ENCODE measurements around the gene EAF2.

The EAF2 gene

GRCh38 chr3:121871430-121871829 is 36.4 kb downstream of the EAF2 start:
- H3K27ac ChIP-seq (ENCODE audit: low read depth, low read length, poor library complexity, severe bottlenecking): no peak overlapping the region
- no peaks in the 10 kb centered on the region for H3K79me2 ChIP-seq (ENCODE audit: insufficient read depth, low read length)
- H3K9me2 ChIP-seq (ENCODE audit: low read depth, low read length): no peaks in the 10 kb centered on the region
- no peak overlapping the region for H3K9ac ChIP-seq (ENCODE audit: low read length)
- H3K4me3 ChIP-seq (ENCODE audit: low read depth, low read length, poor library complexity, severe bottlenecking): no peak overlapping the region
- H4K20me1 ChIP-seq (ENCODE audit: insufficient read depth, low read length): no peaks in the 10 kb centered on the region
- H3K4me2 ChIP-seq (ENCODE audit: low read length): no peak overlapping the region
- H3K36me3 ChIP-seq (ENCODE audit: insufficient read depth, low read length): peaks cover 25% of the 10 kb centered on the region
- no peaks in the 10 kb centered on the region for H3K4me1 ChIP-seq (ENCODE audit: insufficient read depth, low read length, severe bottlenecking)
- no peak for TF ChIP-seq CTCF (IDR thresholded peaks at IDR 0.05; ENCODE audit: low read length)
- no peak for TF ChIP-seq EZH2 (IDR thresholded peaks at IDR 0.05; ENCODE audit: borderline replicate concordance, low read length)
- H3F3A ChIP-seq (ENCODE audit: insufficient read depth, low read length): 0 out of 2 replicates have a peak, but pooled peaks cover 8% of the 10 kb centered on the region
- no peaks in the 10 kb centered on the region for H3K9me3 ChIP-seq (ENCODE audit: low read length)
- H2AFZ ChIP-seq (ENCODE audit: low read length): no peak overlapping the region
- no peaks in the 10 kb centered on the region for H3K27me3 ChIP-seq (ENCODE audit: insufficient read depth, low read length)

- Histone ChIP-seq H3K9ac (ENCODE audit: low read length) (no peak overlapping the region), H3K4me3 (ENCODE audit: low read depth, low read length, poor library complexity, severe bottlenecking) (no peak overlapping the region), H3K36me3 (ENCODE audit: insufficient read depth, low read length) (peaks cover 14% of the 10 kb centered on the region), H3K4me1 (ENCODE audit: insufficient read depth, low read length, severe bottlenecking) (no peaks in the 10 kb centered on the region), H3K27ac (ENCODE audit: low read depth, low read length, poor library complexity, severe bottlenecking) (no peak overlapping the region), H3K9me2 (ENCODE audit: low read depth, low read length) (no peaks in the 10 kb centered on the region), H3K9me3 (ENCODE audit: low read length) (no peaks in the 10 kb centered on the region), H3F3A (ENCODE audit: insufficient read depth, low read length) (0 out of 2 replicates have a peak, but pooled peaks cover 11% of the 10 kb centered on the region), H2AFZ (ENCODE audit: low read length) (no peak overlapping the region), H3K79me2 (ENCODE audit: insufficient read depth, low read length) (no peaks in the 10 kb centered on the region), H3K4me2 (ENCODE audit: low read length) (no peak overlapping the region), H3K27me3 (ENCODE audit: insufficient read depth, low read length) (no peaks in the 10 kb centered on the region), H4K20me1 (ENCODE audit: insufficient read depth, low read length) (no peaks in the 10 kb centered on the region)
- no peak for TF ChIP-seq EZH2 (IDR thresholded peaks at IDR 0.05; ENCODE audit: borderline replicate concordance, low read length)
These were observed 43.4 kb downstream of the EAF2 start for GRCh38 chr3:121878411-121878810.

GRCh38 chr3:121883507-121883906 is 48.5 kb downstream of the EAF2 start:
- Histone ChIP-seq H3K9me2 (ENCODE audit: low read depth, low read length) (no peaks in the 10 kb centered on the region), H3F3A (ENCODE audit: insufficient read depth, low read length) (no peaks in the 10 kb centered on the region), H3K27ac (ENCODE audit: low read depth, low read length, poor library complexity, severe bottlenecking) (no peak overlapping the region), H3K4me2 (ENCODE audit: low read length) (no peak overlapping the region), H3K9ac (ENCODE audit: low read length) (no peak overlapping the region), H3K4me1 (ENCODE audit: insufficient read depth, low read length, severe bottlenecking) (no peaks in the 10 kb centered on the region), H3K79me2 (ENCODE audit: insufficient read depth, low read length) (no peaks in the 10 kb centered on the region), H3K27me3 (ENCODE audit: insufficient read depth, low read length) (no peaks in the 10 kb centered on the region), H3K9me3 (ENCODE audit: low read length) (no peaks in the 10 kb centered on the region), H4K20me1 (ENCODE audit: insufficient read depth, low read length) (no peaks in the 10 kb centered on the region), H3K4me3 (ENCODE audit: low read depth, low read length, poor library complexity, severe bottlenecking) (no peak overlapping the region), H3K36me3 (ENCODE audit: insufficient read depth, low read length) (peaks cover 17% of the 10 kb centered on the region; the same call in 1 of the 2 replicates), H2AFZ (ENCODE audit: low read length) (no peak overlapping the region)
- peak; percentile 66 for TF ChIP-seq CTCF (IDR thresholded peaks at IDR 0.05; ENCODE audit: low read length)
- TF ChIP-seq EZH2 (IDR thresholded peaks at IDR 0.05; ENCODE audit: borderline replicate concordance, low read length): no peak

- no peaks in the 10 kb centered on the region for H3K9me3 ChIP-seq (ENCODE audit: low read length)
- no peak overlapping the region for H3K9ac ChIP-seq (ENCODE audit: low read length)
- H3K4me2 ChIP-seq (ENCODE audit: low read length): no peak overlapping the region
- H4K20me1 ChIP-seq (ENCODE audit: insufficient read depth, low read length): no peaks in the 10 kb centered on the region
- H3K27me3 ChIP-seq (ENCODE audit: insufficient read depth, low read length): no peaks in the 10 kb centered on the region
- no peaks in the 10 kb centered on the region for H3K9me2 ChIP-seq (ENCODE audit: low read depth, low read length)
- no peaks in the 10 kb centered on the region for H3F3A ChIP-seq (ENCODE audit: insufficient read depth, low read length)
- no peak overlapping the region for H3K27ac ChIP-seq (ENCODE audit: low read depth, low read length, poor library complexity, severe bottlenecking)
- H3K4me3 ChIP-seq (ENCODE audit: low read depth, low read length, poor library complexity, severe bottlenecking): no peak overlapping the region
- H3K4me1 ChIP-seq (ENCODE audit: insufficient read depth, low read length, severe bottlenecking): no peaks in the 10 kb centered on the region
- TF ChIP-seq EZH2 (IDR thresholded peaks at IDR 0.05; ENCODE audit: borderline replicate concordance, low read length) (no peak), CTCF (IDR thresholded peaks at IDR 0.05; ENCODE audit: low read length) (no peak)
- no peak overlapping the region for H2AFZ ChIP-seq (ENCODE audit: low read length)
- H3K79me2 ChIP-seq (ENCODE audit: insufficient read depth, low read length): no peaks in the 10 kb centered on the region
- peaks cover 17% of the 10 kb centered on the region; the same call in 1 of the 2 replicates for H3K36me3 ChIP-seq (ENCODE audit: insufficient read depth, low read length)
These were observed 50.4 kb downstream of the EAF2 start for GRCh38 chr3:121885386-121885785.

All from OCI-LY1 (cell line).